HEK293 (cell line): ENCODE data around the gene HTR3B.
A peak's percentile ranks its signal among the peaks of the same experiment; 100 is the strongest.

Experiments used
- EGR2 ChIP-seq: fragments of 450-650 bp; formaldehyde crosslinking; IDR thresholded peaks from 2 replicates; pipeline ENCODE4 v1.5.1; 2016; ENCODE audit warnings: low read depth, missing biosample characterization, missing genetic modification characterization
- RBAK ChIP-seq: fragments of 450-650 bp; formaldehyde crosslinking; IDR thresholded peaks from 2 replicates; pipeline ENCODE4 v1.5.1; 2016; ENCODE audit warnings: missing biosample characterization, missing genetic modification characterization
- SP3 ChIP-seq: fragments of 450-650 bp; formaldehyde crosslinking; IDR thresholded peaks from 2 replicates; pipeline ENCODE4 v1.5.1; 2016; ENCODE audit warnings: missing biosample characterization, missing genetic modification characterization
- ZBTB1 ChIP-seq: fragments of 450-650 bp; formaldehyde crosslinking; IDR thresholded peaks from 2 replicates; pipeline ENCODE4 v1.5.1; 2016; ENCODE audit warnings: missing biosample characterization, missing genetic modification characterization
- ZBTB10 ChIP-seq: fragments of 450-650 bp; formaldehyde crosslinking; IDR thresholded peaks from 2 replicates; pipeline ENCODE4 v1.5.1; 2016; ENCODE audit warnings: missing biosample characterization, missing genetic modification characterization
- ZBTB17 ChIP-seq: fragments of 450-650 bp; formaldehyde crosslinking; IDR thresholded peaks from 2 replicates; pipeline ENCODE4 v1.5.1; 2016; ENCODE audit warnings: missing biosample characterization, missing genetic modification characterization
- ZBTB20 ChIP-seq: fragments of 450-650 bp; formaldehyde crosslinking; IDR thresholded peaks from 2 replicates; pipeline ENCODE4 v1.5.1; 2016; ENCODE audit warnings: missing biosample characterization, missing genetic modification characterization
- ZNF133 ChIP-seq: fragments of 450-650 bp; formaldehyde crosslinking; IDR thresholded peaks from 2 replicates; pipeline ENCODE4 v1.5.1; 2016; ENCODE audit warnings: missing biosample characterization, missing genetic modification characterization
- ZNF140 ChIP-seq: fragments of 450-650 bp; formaldehyde crosslinking; IDR thresholded peaks from 2 replicates; pipeline ENCODE4 v1.5.1; 2016; ENCODE audit warnings: missing biosample characterization, missing genetic modification characterization
- ZNF221 ChIP-seq: fragments of 450-650 bp; formaldehyde crosslinking; IDR thresholded peaks from 2 replicates; pipeline ENCODE4 v1.5.1; 2017; ENCODE audit warnings: missing biosample characterization, missing genetic modification characterization, borderline replicate concordance
- ZNF24 ChIP-seq: fragments of 450-650 bp; formaldehyde crosslinking; IDR thresholded peaks from 2 replicates; pipeline ENCODE4 v1.5.1; 2016; ENCODE audit warnings: missing biosample characterization, missing genetic modification characterization
- ZNF354C ChIP-seq: fragments of 450-650 bp; formaldehyde crosslinking; IDR thresholded peaks from 2 replicates; pipeline ENCODE4 v1.5.1; 2016; ENCODE audit warnings: missing biosample characterization, missing genetic modification characterization, low read depth, borderline replicate concordance
- ZNF37A ChIP-seq: fragments of 450-650 bp; IDR thresholded peaks from 2 replicates; pipeline ENCODE4 v1.5.1; 2018; ENCODE audit warnings: missing biosample characterization, missing genetic modification characterization
- ZNF423 ChIP-seq: fragments of 450-650 bp; formaldehyde crosslinking; IDR thresholded peaks from 2 replicates; pipeline ENCODE4 v1.5.1; 2016; ENCODE audit warnings: missing biosample characterization, missing genetic modification characterization
- ZNF549 ChIP-seq: fragments of 450-650 bp; IDR thresholded peaks from 2 replicates; pipeline ENCODE4 v1.5.1; 2018; ENCODE audit warnings: missing biosample characterization, missing genetic modification characterization, mild to moderate bottlenecking, inconsistent platforms, moderate library complexity
- ZNF561 ChIP-seq: fragments of 450-650 bp; IDR thresholded peaks from 2 replicates; pipeline ENCODE4 v1.5.1; 2018; ENCODE audit warnings: missing biosample characterization, missing genetic modification characterization, borderline replicate concordance
- ZNF624 ChIP-seq: fragments of 450-650 bp; formaldehyde crosslinking; IDR thresholded peaks from 2 replicates; pipeline ENCODE4 v1.5.1; 2017; ENCODE audit warnings: missing biosample characterization, missing genetic modification characterization
- ZNF701 ChIP-seq: fragments of 450-650 bp; formaldehyde crosslinking; IDR thresholded peaks from 2 replicates; pipeline ENCODE4 v1.5.1; 2016; ENCODE audit warnings: missing biosample characterization, missing genetic modification characterization
- ZNF776 ChIP-seq: fragments of 450-650 bp; formaldehyde crosslinking; IDR thresholded peaks from 2 replicates; pipeline ENCODE4 v1.5.0; 2017; ENCODE audit warnings: missing biosample characterization, missing genetic modification characterization, borderline replicate concordance
- TF ChIP-seq, protein P1 (sequence below): fragments of 450-650 bp; formaldehyde crosslinking; IDR thresholded peaks from 2 replicates; pipeline ENCODE4 v1.5.1; 2016; ENCODE audit warnings: missing biosample characterization, missing genetic modification characterization
- TF ChIP-seq, protein P2 (sequence below): fragments of 450-650 bp; formaldehyde crosslinking; IDR thresholded peaks from 2 replicates; pipeline ENCODE4; 2016; ENCODE audit warnings: missing biosample characterization, missing genetic modification characterization
- TF ChIP-seq, protein P3 (sequence below): fragments of 450-650 bp; formaldehyde crosslinking; IDR thresholded peaks from 2 replicates; pipeline ENCODE4 v1.5.1; 2016; ENCODE audit warnings: missing biosample characterization, missing genetic modification characterization
- TF ChIP-seq, protein P4 (sequence below): fragments of 450-650 bp; formaldehyde crosslinking; IDR thresholded peaks from 2 replicates; pipeline ENCODE4 v1.5.1; 2017; ENCODE audit warnings: missing biosample characterization, missing genetic modification characterization
- TF ChIP-seq, protein P5 (sequence below): fragments of 450-650 bp; formaldehyde crosslinking; IDR thresholded peaks from 2 replicates; pipeline ENCODE4 v1.5.1; 2016; ENCODE audit warnings: missing biosample characterization, missing genetic modification characterization

Gene HTR3B

DNA sequence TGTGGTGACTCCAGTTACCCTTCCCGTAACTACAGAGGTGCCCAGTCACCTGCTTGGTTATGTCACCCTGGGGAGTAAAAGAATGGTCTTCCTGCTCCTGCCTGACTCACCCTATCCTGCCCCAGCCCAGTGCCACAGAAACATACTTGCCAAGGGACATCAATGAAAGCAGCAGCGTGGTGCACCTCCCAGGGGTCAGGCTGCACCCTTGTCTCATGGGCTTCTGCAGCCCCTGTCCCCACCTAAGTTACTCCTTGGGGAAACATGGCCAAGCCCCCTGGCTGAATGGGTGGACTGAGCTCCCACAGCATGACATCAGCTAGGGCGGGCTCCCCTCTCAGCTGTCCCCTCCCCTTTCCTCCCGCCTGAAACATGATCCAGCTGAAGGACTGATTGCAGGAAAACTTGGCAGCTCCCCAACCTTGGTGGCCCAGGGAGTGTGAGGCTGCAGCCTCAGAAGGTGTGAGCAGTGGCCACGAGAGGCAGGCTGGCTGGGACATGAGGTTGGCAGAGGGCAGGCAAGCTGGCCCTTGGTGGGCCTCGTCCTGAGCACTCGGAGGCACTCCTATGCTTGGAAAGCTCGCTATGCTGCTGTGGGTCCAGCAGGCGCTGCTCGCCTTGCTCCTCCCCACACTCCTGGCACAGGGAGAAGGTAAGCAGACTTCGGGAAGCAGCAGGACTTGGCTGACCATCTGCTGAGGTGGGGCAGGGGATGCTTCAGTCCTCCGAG is 70.3 kb downstream of the HTR3B start, which contains the start of gene HTR3A (continued):
- TF ChIP-seq ZBTB17 (tag by site-specific recombination) (peak; percentile 92), ZNF37A (tag by site-specific recombination) (no peak), ZNF561 (tag by site-specific recombination) (0 out of 2 replicates have a peak, but pooled peaks have one; percentile 54), ZBTB1 (no peak), ZNF624 (tag by site-specific recombination) (no peak), EGR2 (tag by site-specific recombination) (0 out of 2 replicates have a peak, but pooled peaks have one; percentile 15), ZNF701 (tag by site-specific recombination) (no peak), ZNF24 (tag by site-specific recombination) (peak; percentile 97), ZNF549 (no peak), ZNF140 (tag by site-specific recombination) (no peak), ZNF423 (tag by site-specific recombination) (peak; percentile 93), ZNF133 (no peak), ZNF776 (tag by site-specific recombination) (no peak), ZBTB10 (tag by site-specific recombination) (peak; percentile 59), RBAK (tag by site-specific recombination) (no peak), ZNF354C (no peak), ZBTB20 (tag by site-specific recombination) (no peak), ZNF221 (tag by site-specific recombination) (no peak), SP3 (tag by site-specific recombination) (peak; percentile 65)
- TF ChIP-seq, protein P1, sequence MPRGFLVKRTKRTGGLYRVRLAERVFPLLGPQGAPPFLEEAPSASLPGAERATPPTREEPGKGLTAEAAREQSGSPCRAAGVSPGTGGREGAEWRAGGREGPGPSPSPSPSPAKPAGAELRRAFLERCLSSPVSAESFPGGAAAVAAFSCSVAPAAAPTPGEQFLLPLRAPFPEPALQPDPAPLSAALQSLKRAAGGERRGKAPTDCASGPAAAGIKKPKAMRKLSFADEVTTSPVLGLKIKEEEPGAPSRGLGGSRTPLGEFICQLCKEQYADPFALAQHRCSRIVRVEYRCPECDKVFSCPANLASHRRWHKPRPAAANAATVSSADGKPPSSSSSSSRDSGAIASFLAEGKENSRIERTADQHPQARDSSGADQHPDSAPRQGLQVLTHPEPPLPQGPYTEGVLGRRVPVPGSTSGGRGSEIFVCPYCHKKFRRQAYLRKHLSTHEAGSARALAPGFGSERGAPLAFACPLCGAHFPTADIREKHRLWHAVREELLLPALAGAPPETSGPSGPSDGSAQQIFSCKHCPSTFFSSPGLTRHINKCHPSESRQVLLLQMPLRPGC (tag by site-specific recombination) = peak; percentile 52; the same call in 1 of the 2 replicates
- TF ChIP-seq, protein P2, sequence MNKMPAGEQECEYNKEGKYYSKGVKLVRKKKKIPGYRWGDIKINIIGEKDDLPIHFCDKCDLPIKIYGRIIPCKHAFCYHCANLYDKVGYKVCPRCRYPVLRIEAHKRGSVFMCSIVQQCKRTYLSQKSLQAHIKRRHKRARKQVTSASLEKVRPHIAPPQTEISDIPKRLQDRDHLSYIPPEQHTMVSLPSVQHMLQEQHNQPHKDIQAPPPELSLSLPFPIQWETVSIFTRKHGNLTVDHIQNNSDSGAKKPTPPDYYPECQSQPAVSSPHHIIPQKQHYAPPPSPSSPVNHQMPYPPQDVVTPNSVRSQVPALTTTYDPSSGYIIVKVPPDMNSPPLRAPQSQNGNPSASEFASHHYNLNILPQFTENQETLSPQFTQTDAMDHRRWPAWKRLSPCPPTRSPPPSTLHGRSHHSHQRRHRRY (tag by site-specific recombination) = no peak
- TF ChIP-seq, protein P3, sequence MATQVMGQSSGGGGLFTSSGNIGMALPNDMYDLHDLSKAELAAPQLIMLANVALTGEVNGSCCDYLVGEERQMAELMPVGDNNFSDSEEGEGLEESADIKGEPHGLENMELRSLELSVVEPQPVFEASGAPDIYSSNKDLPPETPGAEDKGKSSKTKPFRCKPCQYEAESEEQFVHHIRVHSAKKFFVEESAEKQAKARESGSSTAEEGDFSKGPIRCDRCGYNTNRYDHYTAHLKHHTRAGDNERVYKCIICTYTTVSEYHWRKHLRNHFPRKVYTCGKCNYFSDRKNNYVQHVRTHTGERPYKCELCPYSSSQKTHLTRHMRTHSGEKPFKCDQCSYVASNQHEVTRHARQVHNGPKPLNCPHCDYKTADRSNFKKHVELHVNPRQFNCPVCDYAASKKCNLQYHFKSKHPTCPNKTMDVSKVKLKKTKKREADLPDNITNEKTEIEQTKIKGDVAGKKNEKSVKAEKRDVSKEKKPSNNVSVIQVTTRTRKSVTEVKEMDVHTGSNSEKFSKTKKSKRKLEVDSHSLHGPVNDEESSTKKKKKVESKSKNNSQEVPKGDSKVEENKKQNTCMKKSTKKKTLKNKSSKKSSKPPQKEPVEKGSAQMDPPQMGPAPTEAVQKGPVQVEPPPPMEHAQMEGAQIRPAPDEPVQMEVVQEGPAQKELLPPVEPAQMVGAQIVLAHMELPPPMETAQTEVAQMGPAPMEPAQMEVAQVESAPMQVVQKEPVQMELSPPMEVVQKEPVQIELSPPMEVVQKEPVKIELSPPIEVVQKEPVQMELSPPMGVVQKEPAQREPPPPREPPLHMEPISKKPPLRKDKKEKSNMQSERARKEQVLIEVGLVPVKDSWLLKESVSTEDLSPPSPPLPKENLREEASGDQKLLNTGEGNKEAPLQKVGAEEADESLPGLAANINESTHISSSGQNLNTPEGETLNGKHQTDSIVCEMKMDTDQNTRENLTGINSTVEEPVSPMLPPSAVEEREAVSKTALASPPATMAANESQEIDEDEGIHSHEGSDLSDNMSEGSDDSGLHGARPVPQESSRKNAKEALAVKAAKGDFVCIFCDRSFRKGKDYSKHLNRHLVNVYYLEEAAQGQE (tag by site-specific recombination) = no peak
- TF ChIP-seq, protein P4, sequence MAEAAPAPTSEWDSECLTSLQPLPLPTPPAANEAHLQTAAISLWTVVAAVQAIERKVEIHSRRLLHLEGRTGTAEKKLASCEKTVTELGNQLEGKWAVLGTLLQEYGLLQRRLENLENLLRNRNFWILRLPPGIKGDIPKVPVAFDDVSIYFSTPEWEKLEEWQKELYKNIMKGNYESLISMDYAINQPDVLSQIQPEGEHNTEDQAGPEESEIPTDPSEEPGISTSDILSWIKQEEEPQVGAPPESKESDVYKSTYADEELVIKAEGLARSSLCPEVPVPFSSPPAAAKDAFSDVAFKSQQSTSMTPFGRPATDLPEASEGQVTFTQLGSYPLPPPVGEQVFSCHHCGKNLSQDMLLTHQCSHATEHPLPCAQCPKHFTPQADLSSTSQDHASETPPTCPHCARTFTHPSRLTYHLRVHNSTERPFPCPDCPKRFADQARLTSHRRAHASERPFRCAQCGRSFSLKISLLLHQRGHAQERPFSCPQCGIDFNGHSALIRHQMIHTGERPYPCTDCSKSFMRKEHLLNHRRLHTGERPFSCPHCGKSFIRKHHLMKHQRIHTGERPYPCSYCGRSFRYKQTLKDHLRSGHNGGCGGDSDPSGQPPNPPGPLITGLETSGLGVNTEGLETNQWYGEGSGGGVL (tag by site-specific recombination) = peak; percentile 96
- TF ChIP-seq, protein P5, sequence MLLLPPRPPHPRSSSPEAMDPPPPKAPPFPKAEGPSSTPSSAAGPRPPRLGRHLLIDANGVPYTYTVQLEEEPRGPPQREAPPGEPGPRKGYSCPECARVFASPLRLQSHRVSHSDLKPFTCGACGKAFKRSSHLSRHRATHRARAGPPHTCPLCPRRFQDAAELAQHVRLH (tag by site-specific recombination) = no peak
